Measurements from ENCODE around the gene COPS8. TPM values are rescaled to one million over a fixed set of nuclear protein-coding genes. Genes with fewer than 3 reads are reported as not detected.
A peak's percentile ranks its signal among the peaks of the same experiment; 100 is the strongest.

The COPS8 gene
- total and polyA plus RNA-seq, 4 donors, result 124 to 186 (median 151) TPM

DNA sequence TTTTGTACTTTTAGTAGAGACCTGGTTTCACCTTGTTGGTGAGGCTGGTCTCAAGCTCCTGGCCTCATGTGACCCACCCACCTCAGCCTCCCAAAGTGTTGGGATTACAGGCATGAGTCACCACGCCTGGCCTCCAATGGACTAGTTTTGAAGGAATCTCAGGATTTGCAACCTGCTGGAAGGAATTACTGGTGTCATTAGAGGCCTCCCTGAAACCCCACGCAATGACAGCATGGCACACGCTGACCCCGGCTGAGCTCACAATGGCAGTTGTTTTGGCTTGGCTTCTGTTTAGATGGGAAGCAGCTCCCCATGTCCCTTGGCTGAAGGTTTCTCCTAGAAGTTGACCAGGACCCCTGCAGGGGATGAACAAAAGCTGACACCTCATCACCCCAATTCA, 23.1 kb upstream of the COPS8 start:
- Histone ChIP-seq H3K36me3 (ENCODE audit: control insufficient read depth, insufficient read depth, low read length) (no peaks in the 10 kb centered on the region), H3K9me3 (ENCODE audit: control insufficient read depth, insufficient read depth, low read length) (no peaks in the 10 kb centered on the region), H3K27me3 (ENCODE audit: control insufficient read depth, insufficient read depth, low read length) (no peaks in the 10 kb centered on the region), H3K4me3 (ENCODE audit: low read depth, low read length) (no peak overlapping the region), H3K4me1 (ENCODE audit: control insufficient read depth, insufficient read depth, low read length) (peaks cover 14% of the 10 kb centered on the region), H3K27ac (ENCODE audit: low read depth, low read length) (no peak overlapping the region)
- DNase-seq (ENCODE audit: low read depth in 4 of 6, low spot score in 6 of 6), result no peak
- WGBS (ENCODE audit: insufficient coverage), result 71% methylated on average over 4 of the region's 4 CpGs

DNA sequence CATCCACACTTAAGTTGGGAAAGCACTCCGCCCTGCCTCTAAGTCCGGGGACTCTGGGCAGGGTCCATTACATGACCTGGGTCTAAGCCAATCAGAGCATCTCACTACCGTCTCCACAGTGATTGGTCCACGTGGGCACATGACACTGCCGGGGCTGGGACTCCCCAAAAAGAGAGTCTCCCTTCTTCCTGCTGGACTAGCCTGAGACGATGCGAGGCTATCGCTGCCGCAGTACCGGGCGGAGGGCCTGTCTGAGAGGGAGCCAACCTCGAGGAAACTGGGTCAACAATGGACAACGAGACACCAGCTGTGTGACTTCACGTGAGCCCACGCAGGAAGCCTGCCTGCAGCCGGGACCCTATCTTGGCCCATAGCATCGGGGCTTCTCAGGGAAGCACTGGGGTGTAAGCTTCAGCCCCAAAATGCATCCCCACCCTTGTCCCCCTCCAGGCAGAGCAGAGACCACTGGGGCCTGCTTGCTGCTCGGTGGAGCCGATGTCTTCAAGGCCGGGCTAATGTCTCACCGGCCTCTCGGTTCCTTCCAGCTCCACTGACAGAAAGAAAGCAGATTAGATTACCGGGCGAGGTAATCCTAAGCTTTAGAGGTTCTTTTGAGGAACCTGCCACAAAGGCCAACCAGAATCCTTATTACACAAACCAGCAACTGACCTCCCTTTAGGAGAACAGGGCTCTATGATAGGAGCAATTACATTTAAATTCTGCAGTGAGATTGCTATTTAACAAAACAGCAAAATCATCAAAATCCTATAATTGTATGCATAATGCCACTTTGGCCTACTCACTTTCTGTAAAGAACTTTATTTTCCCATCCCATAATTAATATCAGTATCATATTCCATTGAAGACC, 21.3 kb upstream of the COPS8 start:
- WGBS (ENCODE audit: insufficient coverage), result 92% methylated on average over 21 of the region's 24 CpGs
- Histone ChIP-seq H3K36me3 (ENCODE audit: control insufficient read depth, insufficient read depth, low read length) (no peaks in the 10 kb centered on the region), H3K4me1 (ENCODE audit: control insufficient read depth, insufficient read depth, low read length) (peaks cover 14% of the 10 kb centered on the region), H3K4me3 (ENCODE audit: low read depth, low read length) (no peak overlapping the region), H3K27me3 (ENCODE audit: control insufficient read depth, insufficient read depth, low read length) (no peaks in the 10 kb centered on the region), H3K27ac (ENCODE audit: low read depth, low read length) (no peak overlapping the region), H3K9me3 (ENCODE audit: control insufficient read depth, insufficient read depth, low read length) (no peaks in the 10 kb centered on the region)
- DNase-seq (ENCODE audit: low read depth in 4 of 6, low spot score in 6 of 6), result no peak

DNA sequence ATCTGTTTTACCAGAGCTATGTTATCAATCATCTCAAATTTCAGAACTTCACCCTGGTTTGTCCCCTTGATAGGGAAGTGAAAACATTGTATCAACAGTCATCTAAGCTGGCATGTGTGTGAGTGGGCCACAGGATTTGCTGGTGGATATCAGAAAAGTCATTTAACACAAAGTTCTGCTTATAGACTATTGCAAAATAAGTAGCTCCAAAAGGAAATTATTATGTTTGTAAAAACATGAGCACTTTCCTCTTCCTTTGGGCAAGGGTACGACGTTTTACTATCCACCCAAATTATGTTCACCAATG, 20.7 kb upstream of the COPS8 start:
- WGBS (ENCODE audit: insufficient coverage), result 93% methylated on average over 2 of the region's 2 CpGs
- no peak for DNase-seq (ENCODE audit: low read depth in 4 of 6, low spot score in 6 of 6)
- H3K4me3 ChIP-seq (ENCODE audit: low read depth, low read length), result no peak overlapping the region

DNA sequence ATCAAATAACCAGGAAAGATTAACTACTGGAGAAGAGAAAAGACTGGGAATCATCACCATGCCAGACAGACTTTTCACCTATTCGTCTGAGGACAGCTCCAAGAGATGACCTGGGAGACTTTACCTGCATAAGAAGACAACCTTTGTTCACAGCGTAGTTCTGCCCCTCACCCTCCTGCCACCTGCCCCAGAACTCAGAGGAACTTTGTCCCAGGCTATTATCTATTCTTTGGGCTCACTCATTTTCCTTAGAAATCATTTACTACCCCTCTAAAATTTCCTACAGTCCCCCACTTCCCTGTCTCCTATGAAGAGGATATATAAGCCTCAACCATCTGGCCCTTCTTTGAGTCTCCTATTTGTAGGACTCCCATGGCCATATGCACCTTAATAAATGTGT, 19.3 kb upstream of the COPS8 start:
- Histone ChIP-seq H3K4me1 (ENCODE audit: control insufficient read depth, insufficient read depth, low read length) (no peaks in the 10 kb centered on the region), H3K27ac (ENCODE audit: low read depth, low read length) (no peak overlapping the region), H3K27me3 (ENCODE audit: control insufficient read depth, insufficient read depth, low read length) (no peaks in the 10 kb centered on the region), H3K36me3 (ENCODE audit: control insufficient read depth, insufficient read depth, low read length) (no peaks in the 10 kb centered on the region), H3K4me3 (ENCODE audit: low read depth, low read length) (no peak overlapping the region), H3K9me3 (ENCODE audit: control insufficient read depth, insufficient read depth, low read length) (no peaks in the 10 kb centered on the region)
- 100% methylated on average over 2 of the region's 2 CpGs for WGBS (ENCODE audit: insufficient coverage)
- DNase-seq (ENCODE audit: low read depth in 4 of 6, low spot score in 6 of 6), result no peak

More for the DNA sequence above, 20.7 kb upstream of the COPS8 start:
- Histone ChIP-seq H3K4me1 (ENCODE audit: control insufficient read depth, insufficient read depth, low read length) (peaks cover 11% of the 10 kb centered on the region), H3K9me3 (ENCODE audit: control insufficient read depth, insufficient read depth, low read length) (no peaks in the 10 kb centered on the region), H3K27me3 (ENCODE audit: control insufficient read depth, insufficient read depth, low read length) (no peaks in the 10 kb centered on the region), H3K27ac (ENCODE audit: low read depth, low read length) (no peak overlapping the region), H3K36me3 (ENCODE audit: control insufficient read depth, insufficient read depth, low read length) (no peaks in the 10 kb centered on the region)

DNA sequence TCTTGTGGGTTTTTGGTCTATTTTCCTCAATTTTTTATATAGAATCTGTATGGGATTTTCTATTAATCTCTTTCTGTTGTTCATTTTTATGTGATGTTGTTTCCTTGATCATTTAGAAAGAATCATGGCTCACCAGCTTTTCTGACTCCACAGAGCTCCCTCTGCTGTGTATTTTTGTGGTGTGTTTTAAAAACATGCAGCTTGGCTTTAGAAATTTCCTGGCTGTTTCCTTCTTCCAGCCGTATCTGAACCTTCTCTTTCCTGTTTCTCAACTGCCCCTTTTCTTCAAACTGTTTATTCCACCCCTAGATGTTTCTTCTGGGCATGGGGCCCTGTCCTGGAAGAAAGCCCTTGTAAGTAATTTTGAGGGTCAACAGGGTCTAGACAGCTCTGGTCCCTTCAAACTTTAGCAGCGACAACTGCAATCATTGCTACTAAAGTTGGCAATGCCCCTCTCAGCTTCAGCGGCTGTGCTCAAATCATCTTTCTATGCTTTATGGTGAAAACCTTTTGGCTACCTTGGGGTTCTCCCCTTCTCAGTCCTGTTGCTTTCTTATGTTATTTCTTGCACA, 17.6 kb upstream of the COPS8 start:
- no peak overlapping the region for H3K4me3 ChIP-seq (ENCODE audit: low read depth, low read length)
- no peaks in the 10 kb centered on the region for H3K27me3 ChIP-seq (ENCODE audit: control insufficient read depth, insufficient read depth, low read length)
- DNase-seq (ENCODE audit: low read depth in 4 of 6, low spot score in 6 of 6), result peak in 2 of 6 donors; percentile 38 to 49
- no peaks in the 10 kb centered on the region for H3K36me3 ChIP-seq (ENCODE audit: control insufficient read depth, insufficient read depth, low read length)
- H3K4me1 ChIP-seq (ENCODE audit: control insufficient read depth, insufficient read depth, low read length), result no peaks in the 10 kb centered on the region
- WGBS (ENCODE audit: insufficient coverage), result 75% methylated on average over 1 of the region's 3 CpGs
- no peaks in the 10 kb centered on the region for H3K9me3 ChIP-seq (ENCODE audit: control insufficient read depth, insufficient read depth, low read length)
- no peak overlapping the region for H3K27ac ChIP-seq (ENCODE audit: low read depth, low read length)

DNA sequence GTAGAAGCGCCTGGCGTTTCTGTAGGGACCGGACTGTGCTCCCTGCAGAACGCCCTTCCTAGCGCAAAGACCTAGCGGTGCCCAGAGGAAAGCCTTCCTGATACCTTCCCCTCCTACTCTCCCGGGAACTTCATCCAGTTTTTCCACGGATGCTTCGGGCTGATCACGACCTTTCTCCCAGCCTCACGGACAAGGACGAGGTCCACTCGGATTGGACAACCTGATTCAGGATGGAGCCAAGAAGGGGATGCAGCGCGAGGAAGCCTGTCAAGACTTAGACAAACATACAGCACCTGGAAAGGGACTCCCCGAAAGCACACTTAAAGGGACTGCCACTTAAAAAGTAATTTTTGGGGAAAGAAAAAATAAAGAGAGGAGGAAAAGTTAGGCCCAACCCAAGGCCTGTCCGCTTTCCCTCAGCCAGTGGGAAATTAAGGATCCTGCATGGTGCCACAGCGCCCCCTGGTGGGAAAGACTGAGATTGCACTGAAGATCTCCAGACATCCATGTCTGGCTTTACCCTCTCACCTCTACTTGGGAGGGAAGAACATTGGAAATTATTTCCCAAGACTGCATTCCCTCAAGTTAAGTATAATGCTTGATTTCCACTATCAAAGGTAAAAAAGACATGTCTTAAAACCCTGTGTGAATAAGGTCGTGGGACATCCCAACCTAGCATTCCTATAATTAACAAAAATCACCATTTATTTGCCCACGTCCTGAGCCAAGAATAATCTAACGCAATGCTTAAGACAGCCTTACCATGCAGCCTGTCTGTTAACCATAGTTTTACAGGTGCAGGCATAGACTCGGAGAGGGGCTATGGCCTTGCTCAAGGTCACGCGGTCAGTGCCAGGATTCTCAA, 13.4 kb upstream of the COPS8 start:
- H3K4me1 ChIP-seq (ENCODE audit: control insufficient read depth, insufficient read depth, low read length), result no peaks in the 10 kb centered on the region
- no peaks in the 10 kb centered on the region for H3K27me3 ChIP-seq (ENCODE audit: control insufficient read depth, insufficient read depth, low read length)
- WGBS (ENCODE audit: insufficient coverage), result 84% methylated on average over 23 of the region's 24 CpGs
- H3K9me3 ChIP-seq (ENCODE audit: control insufficient read depth, insufficient read depth, low read length), result no peaks in the 10 kb centered on the region
- no peak overlapping the region for H3K4me3 ChIP-seq (ENCODE audit: low read depth, low read length)
- H3K36me3 ChIP-seq (ENCODE audit: control insufficient read depth, insufficient read depth, low read length), result no peaks in the 10 kb centered on the region
- H3K27ac ChIP-seq (ENCODE audit: low read depth, low read length), result no peak overlapping the region
- DNase-seq (ENCODE audit: low read depth in 4 of 6, low spot score in 6 of 6), result peak in 4 of 6 donors; percentile 43 to 91 (median 74)

DNA sequence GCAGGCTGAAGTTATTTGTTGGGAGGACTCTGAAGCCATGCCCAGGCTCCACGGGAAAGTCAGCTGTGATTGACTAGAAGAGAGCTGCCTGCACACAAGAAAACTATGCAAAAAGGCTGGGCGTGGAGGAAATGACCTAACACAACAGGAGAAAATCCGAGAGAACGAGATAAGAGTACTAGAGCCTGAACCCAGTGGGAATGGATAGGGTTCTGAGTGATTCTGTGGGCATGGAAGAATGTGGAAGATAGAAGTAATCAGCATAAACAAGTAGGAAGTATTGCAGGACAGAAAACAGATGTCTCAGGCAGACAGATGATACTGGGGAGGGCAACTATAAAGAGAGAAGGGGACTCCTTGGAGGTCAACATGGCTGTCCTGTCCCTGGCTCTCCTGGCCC, 12.1 kb upstream of the COPS8 start:
- H3K4me1 ChIP-seq (ENCODE audit: control insufficient read depth, insufficient read depth, low read length), result no peaks in the 10 kb centered on the region
- no peaks in the 10 kb centered on the region for H3K36me3 ChIP-seq (ENCODE audit: control insufficient read depth, insufficient read depth, low read length)
- no peak for DNase-seq (ENCODE audit: low read depth in 4 of 6, low spot score in 6 of 6)
- H3K27me3 ChIP-seq (ENCODE audit: control insufficient read depth, insufficient read depth, low read length), result no peaks in the 10 kb centered on the region
- H3K27ac ChIP-seq (ENCODE audit: low read depth, low read length), result no peak overlapping the region
- H3K4me3 ChIP-seq (ENCODE audit: low read depth, low read length), result no peak overlapping the region
- 77% methylated on average over 4 of the region's 4 CpGs for WGBS (ENCODE audit: insufficient coverage)
- no peaks in the 10 kb centered on the region for H3K9me3 ChIP-seq (ENCODE audit: control insufficient read depth, insufficient read depth, low read length)

DNA sequence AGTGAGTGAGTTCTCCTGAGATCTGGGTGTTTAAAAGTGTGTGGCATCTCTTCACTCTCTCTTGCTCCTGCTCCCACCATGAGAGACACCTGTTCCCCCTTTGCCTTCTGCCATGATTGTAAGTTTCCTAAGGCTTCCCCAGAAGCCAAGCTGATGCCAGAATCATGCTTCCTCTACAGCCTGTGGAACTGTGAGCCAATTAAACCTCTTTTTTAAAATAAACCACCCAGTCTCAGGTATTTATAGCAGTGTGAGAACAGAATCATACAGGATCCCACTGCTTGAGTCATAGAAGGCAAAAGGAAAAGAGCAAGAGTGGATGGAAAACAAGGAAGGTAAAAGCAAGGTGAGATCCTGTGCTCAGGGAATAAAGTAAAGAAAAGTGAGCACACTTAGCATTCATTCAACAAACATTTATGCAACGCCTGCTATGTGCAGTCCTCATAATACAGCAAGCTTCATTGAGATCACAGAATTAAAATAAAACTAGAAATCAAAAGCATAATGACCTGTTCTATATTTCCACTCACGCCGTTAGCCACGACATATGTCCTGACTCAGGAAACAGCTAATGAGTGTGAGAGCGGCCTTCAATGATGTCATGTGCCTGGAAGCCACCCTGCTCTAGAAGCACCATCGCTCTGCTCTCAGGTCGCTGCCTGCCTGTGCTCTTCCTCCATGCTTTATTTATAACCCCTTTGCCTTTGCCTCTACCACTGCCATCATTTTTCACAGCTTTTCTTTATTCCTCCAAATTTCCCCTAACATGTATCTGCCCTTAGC, 11.3 kb upstream of the COPS8 start:
- 75% methylated on average over 7 of the region's 7 CpGs for WGBS (ENCODE audit: insufficient coverage)
- Histone ChIP-seq H3K27me3 (ENCODE audit: control insufficient read depth, insufficient read depth, low read length) (no peaks in the 10 kb centered on the region), H3K36me3 (ENCODE audit: control insufficient read depth, insufficient read depth, low read length) (no peaks in the 10 kb centered on the region), H3K4me3 (ENCODE audit: low read depth, low read length) (no peak overlapping the region), H3K9me3 (ENCODE audit: control insufficient read depth, insufficient read depth, low read length) (no peaks in the 10 kb centered on the region), H3K4me1 (ENCODE audit: control insufficient read depth, insufficient read depth, low read length) (no peaks in the 10 kb centered on the region), H3K27ac (ENCODE audit: low read depth, low read length) (no peak overlapping the region)
- no peak for DNase-seq (ENCODE audit: low read depth in 4 of 6, low spot score in 6 of 6)

All from spinal cord (tissue), 10 donors.